Measurements from ENCODE around the gene CIPC.

DNA sequence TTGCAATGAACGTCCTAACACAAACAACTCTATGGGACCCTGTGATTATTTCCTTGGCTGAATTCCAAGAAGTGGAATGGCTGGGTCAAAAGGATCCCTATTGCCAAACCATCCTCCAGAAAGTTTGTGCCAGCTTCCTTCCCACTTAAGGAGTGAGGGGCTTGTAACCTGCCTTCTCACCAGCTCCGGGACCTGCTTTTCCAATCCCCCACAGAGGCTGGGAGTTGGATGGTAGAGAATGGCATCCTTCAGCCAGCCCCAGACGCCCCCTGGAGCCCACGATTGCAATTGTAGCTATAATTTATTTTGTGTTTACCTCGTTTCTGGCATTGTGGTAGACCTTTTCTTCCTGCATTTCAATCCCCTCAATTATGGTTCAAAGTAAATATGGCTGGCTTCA lies 53.2 kb downstream of the CIPC start:
- TF ChIP-seq, protein P1, sequence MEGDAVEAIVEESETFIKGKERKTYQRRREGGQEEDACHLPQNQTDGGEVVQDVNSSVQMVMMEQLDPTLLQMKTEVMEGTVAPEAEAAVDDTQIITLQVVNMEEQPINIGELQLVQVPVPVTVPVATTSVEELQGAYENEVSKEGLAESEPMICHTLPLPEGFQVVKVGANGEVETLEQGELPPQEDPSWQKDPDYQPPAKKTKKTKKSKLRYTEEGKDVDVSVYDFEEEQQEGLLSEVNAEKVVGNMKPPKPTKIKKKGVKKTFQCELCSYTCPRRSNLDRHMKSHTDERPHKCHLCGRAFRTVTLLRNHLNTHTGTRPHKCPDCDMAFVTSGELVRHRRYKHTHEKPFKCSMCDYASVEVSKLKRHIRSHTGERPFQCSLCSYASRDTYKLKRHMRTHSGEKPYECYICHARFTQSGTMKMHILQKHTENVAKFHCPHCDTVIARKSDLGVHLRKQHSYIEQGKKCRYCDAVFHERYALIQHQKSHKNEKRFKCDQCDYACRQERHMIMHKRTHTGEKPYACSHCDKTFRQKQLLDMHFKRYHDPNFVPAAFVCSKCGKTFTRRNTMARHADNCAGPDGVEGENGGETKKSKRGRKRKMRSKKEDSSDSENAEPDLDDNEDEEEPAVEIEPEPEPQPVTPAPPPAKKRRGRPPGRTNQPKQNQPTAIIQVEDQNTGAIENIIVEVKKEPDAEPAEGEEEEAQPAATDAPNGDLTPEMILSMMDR (conservative IDR thresholded peaks at IDR 0.05), result peak; percentile 86
- no peak for TF ChIP-seq EZH2 (IDR thresholded peaks at IDR 0.05; ENCODE audit: low read depth)
